ENCODE data around the gene DAAM1.

The DAAM1 gene

DNA sequence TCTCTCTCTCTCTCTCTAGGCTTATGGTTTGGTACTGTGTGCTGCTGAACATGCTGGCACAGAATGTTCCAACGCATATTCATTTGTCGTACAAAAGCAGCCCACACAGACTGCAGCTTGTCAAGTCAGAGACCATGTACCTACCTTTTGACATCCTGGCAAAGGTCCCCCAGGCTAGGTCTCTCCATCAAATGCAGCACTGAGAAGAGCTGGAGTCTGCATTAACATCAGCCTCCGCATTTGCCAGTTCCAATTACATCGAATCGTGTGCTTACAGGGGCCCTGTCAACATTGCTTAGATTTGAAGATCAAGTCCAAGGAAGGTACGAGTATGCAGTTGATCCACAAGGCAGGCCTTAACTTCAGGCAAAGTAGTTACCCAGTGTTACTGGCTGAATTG, 228.8 kb downstream of the DAAM1 start:
- DNase-seq: no peak
- in situ Hi-C loops (cut with HindIII; ENCODE audit: low pct_ligation_motif_present, low pct_unique_long_range_greater_than_20kb, low sequenced_read_pairs): no loop called here

GRCh38 chr14:59419303-59419702, 230.8 kb downstream of the DAAM1 start:
- in situ Hi-C loops (cut with HindIII; ENCODE audit: low pct_ligation_motif_present, low pct_unique_long_range_greater_than_20kb, low sequenced_read_pairs): no loop called here
- DNase-seq: no peak
